HUES64 (cell line): ENCODE results near the gene PRADC1.

ENCODE experiments used
- H3K27ac ChIP-seq: 2 replicates; pipeline ENCODE4 v1.7.0; 2013; ENCODE audit warnings: low read depth, low read length, inconsistent platforms
- H3K27me3 ChIP-seq: 2 replicates; pipeline ENCODE4 v1.6.1; 2013; ENCODE audit warnings: mild to moderate bottlenecking, low read length; ENCODE audit not compliant: insufficient read depth
- H3K36me3 ChIP-seq: 2 replicates; pipeline ENCODE4 v1.6.1; 2013; ENCODE audit warnings: mild to moderate bottlenecking, low read length; ENCODE audit not compliant: insufficient read depth
- H3K4me1 ChIP-seq: 2 replicates; pipeline ENCODE4 v1.6.1; 2013; ENCODE audit warnings: mild to moderate bottlenecking, low read length, moderate library complexity; ENCODE audit not compliant: insufficient read depth
- H3K4me3 ChIP-seq: 2 replicates; pipeline ENCODE4 v1.5.1; 2013; ENCODE audit warnings: mild to moderate bottlenecking, low read length, moderate library complexity
- H3K9ac ChIP-seq: 2 replicates; pipeline ENCODE4 v1.6.1; 2013; ENCODE audit warnings: mild to moderate bottlenecking, low read depth, low read length
- H3K9me3 ChIP-seq: 2 replicates; pipeline ENCODE4 v1.6.1; 2013; ENCODE audit warnings: low read depth, low read length; ENCODE audit not compliant: insufficient read depth
- WGBS: fragments of 150-250, 120-280 bp; methylation state at CpG from one replicate; pipeline ENCODE4 v1.1.7; 2013; ENCODE audit warnings: missing lambda C conversion rate; 5-methylcytosine and 5-hydroxymethylcytosine counted together

Gene PRADC1

DNA sequence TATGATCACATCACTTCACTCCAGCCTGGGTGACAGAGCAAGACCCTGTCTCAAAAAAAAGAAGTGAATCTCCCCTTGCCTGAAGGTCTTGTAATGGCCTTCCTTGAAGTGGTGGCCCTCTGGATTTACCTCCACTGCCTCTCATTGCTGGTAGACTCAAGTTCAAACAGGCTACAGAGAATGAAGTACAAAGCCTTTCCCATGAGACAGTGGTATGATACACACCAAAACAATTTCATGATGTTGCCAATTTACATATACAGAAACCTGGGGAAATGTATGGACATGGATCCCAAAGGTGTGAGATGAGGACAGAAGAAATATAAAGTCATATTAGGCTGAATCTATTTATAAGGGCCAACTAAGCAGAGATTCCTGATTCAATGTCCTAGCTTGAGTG, 35.5 kb downstream of the PRADC1 start:
- Histone ChIP-seq H3K27me3 (peaks cover 16% of the 10 kb centered on the region), H3K4me1 (peaks cover under 1% of the 10 kb centered on the region; the same call in 1 of the 2 replicates), H3K9ac (no peak overlapping the region), H3K27ac (no peak overlapping the region), H3K4me3 (no peak overlapping the region), H3K9me3 (no peaks in the 10 kb centered on the region), H3K36me3 (no peaks in the 10 kb centered on the region)

DNA sequence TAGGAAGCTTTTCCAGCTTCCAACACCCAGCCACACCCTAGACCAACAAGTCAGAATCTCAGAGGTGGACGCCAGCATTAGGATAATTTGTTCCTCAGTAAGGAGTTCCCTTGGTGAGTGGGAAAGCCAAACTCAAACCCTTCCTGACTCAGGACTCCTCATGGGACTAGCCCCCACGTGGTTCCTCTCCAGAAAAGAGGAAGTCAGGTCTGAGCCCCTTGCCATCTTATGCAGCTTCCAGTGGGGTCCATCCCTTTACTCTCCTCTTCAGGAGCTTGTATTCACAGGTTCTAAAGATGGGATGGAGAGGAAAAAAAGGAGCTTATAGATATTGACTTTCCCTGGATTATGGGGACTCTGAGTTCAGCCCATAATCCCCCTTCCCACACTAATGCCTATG, 45.5 kb downstream of the PRADC1 start:
- 46% methylated on average over 2 of the region's 2 CpGs for WGBS
- H3K4me1 ChIP-seq = peaks cover 11% of the 10 kb centered on the region
- H3K27ac ChIP-seq = no peak overlapping the region
- H3K27me3 ChIP-seq = peaks cover 17% of the 10 kb centered on the region
- H3K4me3 ChIP-seq = no peak overlapping the region
- H3K9ac ChIP-seq = no peak overlapping the region
- no peaks in the 10 kb centered on the region for H3K36me3 ChIP-seq
- H3K9me3 ChIP-seq = no peaks in the 10 kb centered on the region

DNA sequence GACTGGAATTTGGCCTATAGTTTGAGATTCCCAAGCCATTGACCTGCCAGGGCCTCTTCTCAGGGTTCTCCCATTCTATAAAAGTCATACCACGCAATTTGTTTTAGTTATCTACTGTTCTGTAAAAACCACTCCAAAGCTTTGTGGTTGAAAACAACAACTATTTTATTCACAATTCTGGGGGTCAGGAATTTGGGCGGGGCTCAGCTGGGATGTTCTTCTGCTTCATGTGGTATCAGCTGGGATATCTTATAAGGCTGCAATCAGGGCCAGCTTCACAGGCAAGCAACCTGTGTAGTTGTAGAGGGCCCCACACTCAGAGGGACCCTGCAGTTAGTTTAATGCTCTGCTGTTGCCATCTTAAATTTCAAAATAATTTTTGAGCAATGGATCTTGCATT, 47.1 kb downstream of the PRADC1 start:
- Histone ChIP-seq H3K9ac (no peak overlapping the region), H3K4me1 (no peaks in the 10 kb centered on the region), H3K9me3 (no peaks in the 10 kb centered on the region), H3K27me3 (peaks cover 22% of the 10 kb centered on the region), H3K4me3 (no peak overlapping the region), H3K27ac (no peak overlapping the region), H3K36me3 (no peaks in the 10 kb centered on the region)
- WGBS = 93% methylated on average over 2 of the region's 2 CpGs
